ENCODE results near the gene SYNE4.

DNA sequence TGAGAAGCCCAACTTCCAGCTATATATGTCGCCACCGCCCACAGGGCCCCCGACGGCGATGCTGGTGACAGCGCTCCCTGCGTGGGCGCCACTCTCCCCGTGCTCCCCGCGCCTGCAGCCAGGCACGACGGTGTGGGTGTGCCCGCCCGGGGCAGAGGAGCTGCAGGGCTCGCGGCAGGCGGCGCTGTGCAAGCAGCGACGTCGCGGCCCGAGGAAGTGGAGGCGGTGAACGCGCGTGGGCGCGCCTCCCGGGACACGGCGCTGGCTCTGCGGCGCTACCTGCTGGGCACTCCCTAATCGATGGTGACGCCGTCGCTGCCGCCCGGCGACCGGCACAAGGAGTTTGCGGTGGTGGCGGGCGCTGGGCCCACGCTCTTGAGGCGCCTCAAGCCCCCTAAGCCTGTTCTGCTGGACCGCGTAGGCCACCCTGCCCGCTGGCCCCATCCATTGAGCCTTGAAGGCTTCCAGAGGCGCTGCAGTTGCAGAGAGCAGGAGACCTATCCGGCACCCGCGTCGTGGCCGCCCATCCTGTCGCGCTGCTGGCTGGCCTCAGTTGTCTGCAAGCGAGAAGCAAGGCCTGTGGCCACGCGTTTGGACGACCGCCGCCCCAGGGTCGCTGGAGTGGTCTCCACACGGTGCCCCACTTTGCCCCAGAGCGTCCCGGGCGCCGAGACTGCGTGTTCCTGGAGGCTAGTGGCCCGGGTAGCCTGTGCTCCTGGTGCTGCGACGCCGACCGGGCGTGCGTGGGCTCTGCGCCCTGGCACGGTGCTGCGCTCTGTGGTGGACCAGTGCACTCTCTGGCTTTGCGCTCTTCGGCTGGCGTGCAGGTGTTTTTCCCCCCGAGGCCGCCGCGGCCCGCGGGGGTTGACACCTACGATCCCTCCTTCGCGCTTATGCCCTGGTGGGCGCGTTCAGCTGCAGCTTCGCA is 49.3 kb downstream of the SYNE4 start:
- peak; percentile 40; the same call in 1 of the 2 replicates for TF ChIP-seq CTCF (CRISPR knock-in tag; IDR thresholded peaks at IDR 0.05)
- no peak for TF ChIP-seq XBP1 (CRISPR knock-in tag; IDR thresholded peaks at IDR 0.05)

Data from HepG2 (cell line).